ENCODE data around the gene NCBP2L.

GRCh38 chrX:107741404-107741790 is 36.1 kb upstream of the NCBP2L start:
- TF ChIP-seq EZH2 (IDR thresholded peaks at IDR 0.05; ENCODE audit: low read length, unreplicated experiment) = no peak
- TF ChIP-seq CTCF (conservative IDR thresholded peaks at IDR 0.05; ENCODE audit: low read depth, low read length) = no peak
- TF ChIP-seq EZH2phosphoT487 (IDR thresholded peaks at IDR 0.05; ENCODE audit: borderline replicate concordance, low read length) = no peak

Measured in PC-3 (cell line).